ENCODE results near the gene TLCD3A.
"Not testable (repeated sequence)": the region's sequence is repeated elsewhere in the genome, so short reads cannot be mapped to it uniquely, and the experiment has no call there.

Gene TLCD3A

GRCh38 chr17:748604-749003 lies 16.2 kb downstream of the TLCD3A start:
- DNase-seq (ENCODE audit: low spot score) = not testable (repeated sequence)

GRCh38 chr17:749359-749758 lies 17.0 kb downstream of the TLCD3A start:
- DNase-seq (ENCODE audit: low spot score) = not testable (repeated sequence)

- no peak for DNase-seq (ENCODE audit: low spot score)
These were observed 18.1 kb downstream of the TLCD3A start for GRCh38 chr17:750431-751037.

- peak; percentile 36 for DNase-seq (ENCODE audit: low spot score)
These were observed 19.0 kb downstream of the TLCD3A start for GRCh38 chr17:751269-752001.

- peak; percentile 93 for DNase-seq (ENCODE audit: low spot score)
These were observed 19.7 kb downstream of the TLCD3A start, which contains the start of gene GEMIN4 for GRCh38 chr17:752002-752619. TSS of gene GEMIN4 (minus strand) at chr17:752264. CDS start at chr17:752142, 122 bp downstream.

- DNase-seq (ENCODE audit: low spot score) = no peak
These were observed 20.3 kb downstream of the TLCD3A start for GRCh38 chr17:752620-753219.

- no peak for DNase-seq (ENCODE audit: low spot score)
These were observed 21.0 kb downstream of the TLCD3A start for GRCh38 chr17:753418-753817.

GRCh38 chr17:755319-755961 lies 23.0 kb downstream of the TLCD3A start:
- not testable (repeated sequence) for DNase-seq (ENCODE audit: low spot score)

- DNase-seq (ENCODE audit: low spot score) = not testable (repeated sequence)
These were observed 23.7 kb downstream of the TLCD3A start for GRCh38 chr17:756010-756567.

- DNase-seq (ENCODE audit: low spot score) = no peak
These were observed 27.6 kb downstream of the TLCD3A start for GRCh38 chr17:759964-760363.

- DNase-seq (ENCODE audit: low spot score) = no peak
These were observed 28.0 kb downstream of the TLCD3A start for GRCh38 chr17:760371-760770.

- DNase-seq (ENCODE audit: low spot score) = no peak
These were observed 34.7 kb downstream of the TLCD3A start for GRCh38 chr17:767076-767475.

GRCh38 chr17:773016-773415 lies 40.6 kb downstream of the TLCD3A start:
- DNase-seq (ENCODE audit: low spot score) = no peak

- DNase-seq (ENCODE audit: low spot score) = no peak
These were observed 41.3 kb downstream of the TLCD3A start for GRCh38 chr17:773467-774312.

GRCh38 chr17:774313-774584 lies 41.9 kb downstream of the TLCD3A start:
- DNase-seq (ENCODE audit: low spot score) = no peak

GRCh38 chr17:778096-778495 lies 45.7 kb downstream of the TLCD3A start:
- DNase-seq (ENCODE audit: low spot score) = no peak

- peak; percentile 88 for DNase-seq (ENCODE audit: low spot score)
These were observed 49.7 kb downstream of the TLCD3A start, which contains the start of the genes GLOD4 and MRM3 for GRCh38 chr17:781805-782731. TSS of gene GLOD4 (minus strand) at chr17:782280. CDS start at chr17:782255, 25 bp downstream. TSS of gene MRM3 (plus strand) at chr17:782353. CDS start at chr17:782379, 26 bp downstream.

- DNase-seq (ENCODE audit: low spot score) = no peak
These were observed 51.7 kb downstream of the TLCD3A start for GRCh38 chr17:784143-784542.

- DNase-seq (ENCODE audit: low spot score) = not testable (repeated sequence)
These were observed 53.5 kb downstream of the TLCD3A start for GRCh38 chr17:785901-786300.

Data from SK-N-DZ (cell line).